GM21390 (cell line): ENCODE measurements around the gene CXCR5.

Experiments used
- ATAC-seq: cut with Tn5 transposase; IDR thresholded peaks from one replicate; pipeline ENCODE4 v1.9.1; 2021; ENCODE audit not compliant: unreplicated experiment

Gene CXCR5

GRCh38 chr11:118927554-118928100 lies 43.9 kb downstream of the CXCR5 start:
- ATAC-seq = no peak

DNA sequence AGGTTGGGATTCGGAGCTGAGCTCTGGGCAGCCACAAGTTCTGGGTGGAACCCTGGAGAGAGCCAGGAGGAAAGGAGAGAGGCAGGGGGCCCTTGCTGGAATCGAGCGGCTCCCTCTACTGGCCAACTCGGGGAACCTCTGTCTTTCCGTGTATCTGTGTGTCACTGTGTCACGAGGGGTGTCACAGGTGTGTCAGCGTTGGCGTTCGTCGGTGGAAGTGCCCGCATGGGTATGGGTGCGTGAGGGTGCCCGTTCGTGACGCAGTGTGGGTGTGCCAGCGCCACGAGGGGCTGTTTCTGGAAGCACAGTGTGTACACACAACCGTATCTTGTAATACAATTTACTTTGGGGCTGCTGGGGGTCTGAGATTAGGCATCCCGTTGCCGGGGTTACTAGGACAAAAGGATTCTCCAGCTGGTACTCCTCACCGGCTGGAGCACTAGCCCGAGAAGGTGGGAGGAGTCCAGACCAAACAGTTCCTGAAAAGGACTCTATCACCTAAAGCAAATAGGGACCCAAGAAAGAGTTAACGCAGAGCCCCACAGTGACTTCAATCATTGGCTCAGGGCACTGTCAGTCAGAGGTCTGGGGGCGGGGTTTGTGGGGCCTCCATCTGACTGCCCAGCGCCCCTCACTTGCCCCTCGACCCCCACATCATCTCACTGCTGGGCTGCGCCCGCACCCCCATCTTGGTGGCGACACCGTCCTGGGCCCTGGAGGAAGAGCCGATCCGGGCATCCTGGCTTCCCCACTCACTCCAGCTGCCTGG lies 44.6 kb downstream of the CXCR5 start:
- peak; percentile 35 for ATAC-seq

DNA sequence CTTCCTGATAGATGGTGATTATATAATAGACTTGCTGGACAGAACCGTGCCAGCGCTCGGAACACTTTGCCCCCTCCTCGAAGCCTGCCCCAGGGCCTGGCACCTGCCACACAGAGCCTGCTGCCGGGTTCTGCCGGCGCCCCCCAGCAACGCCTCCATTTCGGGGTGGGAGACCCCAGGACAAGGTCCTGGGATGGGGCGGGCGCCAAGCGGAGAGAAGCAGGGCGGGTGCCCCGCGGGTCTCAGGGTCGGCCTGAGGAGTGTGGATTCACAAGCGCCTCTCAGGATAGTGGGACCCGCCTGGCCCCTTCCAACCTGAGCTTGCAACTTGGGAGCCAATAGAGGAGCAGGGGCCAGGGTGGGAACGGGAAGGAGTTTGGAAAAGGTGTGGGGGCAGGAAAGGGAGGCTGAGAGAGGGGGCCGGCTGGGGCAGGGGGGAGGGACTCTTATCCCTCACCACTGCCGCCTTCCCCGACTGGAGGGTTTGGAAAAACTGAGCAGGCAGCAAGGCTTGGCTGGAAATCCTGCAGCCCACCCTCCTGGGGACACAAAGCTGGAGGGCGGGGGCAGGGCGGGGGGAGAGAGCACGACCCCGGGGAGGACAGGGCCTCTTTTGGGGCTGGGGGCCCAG lies 45.3 kb downstream of the CXCR5 start:
- ATAC-seq = no peak

DNA sequence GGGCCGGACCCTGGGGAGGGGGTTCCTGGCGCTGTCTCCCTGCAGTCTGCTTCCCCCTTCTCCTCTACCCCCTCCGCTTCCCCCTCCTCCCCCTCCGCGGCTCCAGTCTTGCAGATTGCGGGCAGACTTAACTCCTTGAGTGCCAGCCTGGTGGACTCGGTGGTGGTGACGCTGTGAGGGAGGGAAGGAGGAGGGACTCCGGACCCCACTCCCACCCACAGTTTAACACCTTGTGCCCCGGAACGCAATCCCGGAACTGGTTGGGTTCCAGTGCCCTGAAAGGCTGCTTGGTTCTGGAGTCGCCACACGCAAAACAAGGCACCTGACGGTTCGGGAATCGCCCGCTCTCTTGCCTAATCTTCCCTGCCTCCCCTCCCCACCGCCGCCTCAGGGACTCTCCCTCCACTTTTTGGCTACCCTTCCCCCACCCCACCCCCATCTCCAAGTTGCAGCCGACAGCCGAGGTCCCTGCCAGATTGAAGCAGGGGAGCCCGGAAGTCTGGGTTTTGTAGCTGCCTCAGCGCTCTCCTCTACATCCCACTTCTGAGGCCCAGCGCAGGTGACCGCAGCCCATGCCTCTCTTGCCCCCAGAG lies 45.9 kb downstream of the CXCR5 start:
- no peak for ATAC-seq

- no peak for ATAC-seq
Measured at GRCh38 chr11:118930094-118930712, 46.5 kb downstream of the CXCR5 start.

DNA sequence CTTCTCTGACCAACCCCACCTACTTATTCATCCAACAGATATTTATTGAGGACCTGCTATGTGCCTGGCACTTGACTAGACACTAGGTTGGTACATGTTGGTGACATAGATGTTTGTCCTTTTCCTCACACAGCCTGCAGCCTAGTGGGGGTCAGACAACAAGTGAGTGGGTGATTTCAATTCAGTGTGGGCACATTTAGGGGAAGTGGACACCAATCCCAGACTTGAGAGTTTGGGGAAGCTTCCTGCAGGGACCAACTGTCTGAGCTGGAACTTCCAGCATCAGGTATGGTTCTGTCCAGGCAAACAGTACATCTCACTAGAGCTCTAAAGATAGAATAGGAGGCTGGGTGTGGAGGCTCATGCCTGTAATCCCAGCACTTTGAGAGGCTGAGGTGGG lies 47.9 kb downstream of the CXCR5 start:
- no peak for ATAC-seq

GRCh38 chr11:118933486-118933885 lies 49.8 kb downstream of the CXCR5 start:
- no peak for ATAC-seq

DNA sequence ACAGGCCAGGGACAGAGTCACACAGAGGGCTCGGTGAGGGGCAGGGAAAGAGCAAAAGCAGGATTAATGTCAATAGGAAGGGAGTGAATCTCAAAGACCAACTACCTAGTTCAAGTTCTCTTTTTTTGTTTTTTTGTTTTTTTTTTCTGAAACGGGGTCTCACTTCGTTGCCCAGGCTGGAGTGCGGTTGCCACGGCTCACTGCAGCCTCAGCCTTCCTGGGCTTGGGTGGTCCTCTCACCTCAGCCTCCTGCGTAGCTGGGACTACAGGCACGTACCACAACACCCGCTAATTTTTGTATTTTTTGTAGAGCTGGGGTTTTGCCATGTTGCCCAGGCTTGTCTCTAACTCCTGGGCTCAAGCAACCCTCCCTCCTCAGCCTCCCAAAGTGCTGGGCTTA lies 51.7 kb downstream of the CXCR5 start:
- no peak for ATAC-seq

DNA sequence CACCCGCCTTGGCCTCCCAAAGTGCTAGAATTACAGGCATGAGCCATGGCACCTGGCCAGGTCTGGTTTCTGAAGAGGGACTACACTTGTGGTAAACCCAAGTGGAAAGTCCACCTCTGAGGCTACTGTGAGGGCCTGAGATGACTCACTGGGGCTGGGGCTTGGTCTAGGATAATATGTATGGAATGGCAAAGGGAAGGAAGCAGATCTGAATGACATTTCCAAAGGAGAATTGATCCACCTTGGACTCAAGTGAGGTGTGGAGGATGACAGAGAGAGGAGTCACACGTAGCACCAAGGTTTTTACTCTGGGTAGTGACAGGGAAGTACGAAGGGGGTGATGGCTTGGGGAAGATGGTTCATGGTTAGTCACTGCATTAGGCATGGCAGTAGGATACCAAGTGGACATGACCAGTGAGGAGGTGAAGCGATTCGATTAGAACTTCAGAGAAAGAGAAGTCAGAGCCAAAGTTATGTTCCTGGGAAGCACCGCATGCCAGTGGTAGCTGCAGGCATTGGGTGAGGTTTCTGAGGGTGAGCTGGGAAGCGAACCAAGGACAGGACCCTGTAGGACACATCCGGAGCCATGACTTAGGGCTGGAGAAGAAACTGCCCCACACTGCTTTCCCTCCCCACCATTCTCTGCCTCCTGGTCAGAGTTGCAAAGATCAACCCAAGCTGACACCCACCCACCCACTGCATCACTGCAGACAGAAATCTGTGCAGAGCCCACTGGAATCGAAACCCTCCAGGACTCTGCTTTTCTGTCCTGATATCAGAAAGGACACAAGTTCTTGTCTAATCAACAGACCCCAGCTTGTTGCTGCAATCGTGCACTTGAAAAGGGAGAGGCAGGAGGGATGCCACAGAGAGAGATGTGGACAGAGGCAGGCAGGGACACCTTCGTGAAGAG lies 55.1 kb downstream of the CXCR5 start:
- ATAC-seq = no peak

- no peak for ATAC-seq
Measured at GRCh38 chr11:118939404-118939915, 55.8 kb downstream of the CXCR5 start.

DNA sequence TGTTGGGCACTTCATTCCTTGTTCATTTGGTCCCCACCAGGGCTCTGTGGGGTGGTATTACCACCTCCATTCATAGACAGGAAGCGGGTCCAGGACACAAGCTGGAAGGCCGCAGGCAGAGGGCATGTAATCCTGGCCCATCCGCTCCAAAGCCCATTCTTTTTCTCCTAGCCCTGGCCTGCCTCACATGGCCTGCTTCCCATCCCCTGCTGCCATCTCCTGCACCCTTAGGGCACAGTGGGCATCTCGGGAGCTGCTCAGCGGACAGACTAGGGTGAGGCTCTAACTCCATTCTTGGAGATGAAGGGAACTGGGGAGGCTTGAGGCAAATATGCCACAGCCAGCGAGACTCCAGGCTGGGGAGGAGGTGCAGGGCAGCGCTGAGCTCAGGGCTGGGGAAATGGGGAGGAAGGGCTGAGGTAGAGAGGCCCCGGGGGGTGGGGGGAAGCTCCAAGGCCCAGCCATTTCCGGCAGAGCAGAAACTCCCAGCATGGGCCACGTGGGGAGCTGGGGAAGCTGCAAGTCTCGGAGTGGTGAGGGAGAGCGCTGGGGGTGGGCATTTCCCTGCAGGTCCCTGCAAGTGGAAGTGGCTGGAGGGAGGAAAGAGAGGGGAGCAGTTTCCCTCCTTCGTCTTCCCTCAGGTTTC lies 56.4 kb downstream of the CXCR5 start:
- ATAC-seq = no peak

DNA sequence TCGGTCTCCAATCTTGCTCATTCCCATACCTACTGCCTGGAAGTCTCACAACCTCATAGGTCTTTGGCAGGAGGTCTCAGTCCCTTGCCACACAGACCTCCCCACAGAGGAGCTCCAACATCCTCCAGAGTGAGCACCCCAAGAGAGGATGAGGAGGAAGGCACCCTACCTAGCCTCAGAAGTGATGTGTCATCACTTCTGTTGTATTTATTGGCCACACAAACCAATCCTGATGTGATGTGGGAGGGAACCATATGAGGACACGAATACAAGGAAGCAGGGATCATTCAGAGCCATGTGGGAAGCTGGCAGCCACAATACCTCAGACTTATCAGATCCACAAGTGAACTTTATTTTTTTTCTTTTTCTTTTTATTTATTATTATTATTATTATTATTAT lies 63.4 kb downstream of the CXCR5 start:
- ATAC-seq = no peak
